ENCODE data around the gene NT5C2.
"Not testable (repeated sequence)": the region's sequence is repeated elsewhere in the genome, so short reads cannot be mapped to it uniquely, and the experiment has no call there.

GRCh38 chr10:103183991-103184451 is 9.1 kb downstream of the NT5C2 start:
- not testable (repeated sequence) for TF ChIP-seq CTCF, POLR2AphosphoS5 (IDR thresholded peaks at IDR 0.05)
